NT2/D1 (cell line): ENCODE results near the gene UNC13C.

Source experiments
- DNase-seq: peaks from one replicate; pipeline ENCODE4 v3.0.0-alpha.2; 2011; ENCODE audit warnings: low read depth, low spot score
- H3K27me3 ChIP-seq: 2 replicates; pipeline ENCODE4 v1.6.0; 2011; ENCODE audit warnings: mild to moderate bottlenecking; ENCODE audit not compliant: insufficient read length, insufficient read depth
- H3K36me3 ChIP-seq: 2 replicates; pipeline ENCODE4 v1.6.1; 2011; ENCODE audit warnings: mild to moderate bottlenecking, low read length, mixed read lengths; ENCODE audit not compliant: insufficient read depth, insufficient read length
- H3K4me1 ChIP-seq: 2 replicates; pipeline ENCODE4 v1.5.1; 2011; ENCODE audit not compliant: insufficient read depth, insufficient read length
- H3K4me3 ChIP-seq: 2 replicates; pipeline ENCODE4 v1.5.1; 2011; ENCODE audit warnings: low read depth; ENCODE audit not compliant: insufficient read length
- H3K9ac ChIP-seq: 2 replicates; pipeline ENCODE4 v1.6.0; 2011; ENCODE audit warnings: low read depth; ENCODE audit not compliant: insufficient read length
- H3K9me3 ChIP-seq: 2 replicates; pipeline ENCODE4 v1.5.1; 2011; ENCODE audit warnings: mild to moderate bottlenecking, low read length; ENCODE audit not compliant: insufficient read depth
- SUZ12 ChIP-seq: IDR thresholded peaks from 2 replicates; pipeline ENCODE4 v1.6.1; 2011; ENCODE audit not compliant: insufficient read length, insufficient read depth; ENCODE audit errors: extremely low read depth
- YY1 ChIP-seq: IDR thresholded peaks from 2 replicates; pipeline ENCODE4 v1.6.1; 2011; ENCODE audit not compliant: insufficient read length, insufficient read depth
- ZNF274 ChIP-seq: IDR thresholded peaks from 2 replicates; pipeline ENCODE4 v1.6.1; 2011; ENCODE audit warnings: mild to moderate bottlenecking, low read depth, low read length

The UNC13C gene

DNA sequence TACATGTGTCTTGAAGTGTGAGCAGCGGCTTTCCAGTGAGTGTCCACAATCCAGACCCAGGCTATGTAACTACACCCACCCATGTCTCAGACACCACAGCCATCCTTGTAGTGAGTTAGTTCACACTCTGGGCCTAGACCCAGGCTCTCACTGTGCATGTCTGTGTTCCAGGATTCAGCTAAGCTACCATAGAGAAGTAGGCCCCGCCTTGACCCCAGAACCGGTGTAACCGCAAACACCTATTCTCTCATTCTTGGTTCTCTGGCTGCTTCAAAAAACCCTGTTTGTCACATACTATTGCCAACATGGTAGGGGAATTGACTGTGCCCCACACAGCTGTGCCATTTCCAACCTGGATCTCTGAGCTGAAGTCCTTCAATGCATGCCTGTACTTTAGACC, 657.9 kb downstream of the UNC13C start:
- no peak overlapping the region for H3K9ac ChIP-seq
- H3K36me3 ChIP-seq: no peaks in the 10 kb centered on the region
- no peak overlapping the region for H3K4me3 ChIP-seq
- no peak for DNase-seq
- H3K27me3 ChIP-seq: no peaks in the 10 kb centered on the region
- TF ChIP-seq SUZ12: no peak
- no peak for TF ChIP-seq YY1
- TF ChIP-seq ZNF274: no peak
- H3K9me3 ChIP-seq: no peaks in the 10 kb centered on the region
- H3K4me1 ChIP-seq: no peaks in the 10 kb centered on the region

DNA sequence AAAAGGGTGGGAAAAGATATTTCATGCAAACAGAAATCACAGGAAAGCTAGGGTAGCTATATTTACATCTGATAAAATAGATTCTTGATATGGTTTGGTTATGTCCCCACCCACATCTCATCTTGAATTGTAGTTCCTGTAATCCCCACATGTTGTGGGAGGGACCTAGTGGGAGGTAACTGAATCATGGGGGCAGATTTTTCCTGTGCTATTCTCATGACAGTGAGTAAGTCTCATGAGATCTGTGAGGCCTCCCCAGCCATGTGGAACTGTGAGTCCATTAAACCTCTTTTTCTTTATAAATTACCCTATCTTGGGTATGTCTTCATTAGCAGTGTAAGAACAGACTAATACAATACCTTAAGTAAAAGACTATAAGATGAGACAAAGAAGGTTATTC, 660.4 kb downstream of the UNC13C start:
- TF ChIP-seq ZNF274 (no peak), YY1 (no peak), SUZ12 (no peak)
- DNase-seq: no peak
- no peak overlapping the region for H3K9ac ChIP-seq

DNA sequence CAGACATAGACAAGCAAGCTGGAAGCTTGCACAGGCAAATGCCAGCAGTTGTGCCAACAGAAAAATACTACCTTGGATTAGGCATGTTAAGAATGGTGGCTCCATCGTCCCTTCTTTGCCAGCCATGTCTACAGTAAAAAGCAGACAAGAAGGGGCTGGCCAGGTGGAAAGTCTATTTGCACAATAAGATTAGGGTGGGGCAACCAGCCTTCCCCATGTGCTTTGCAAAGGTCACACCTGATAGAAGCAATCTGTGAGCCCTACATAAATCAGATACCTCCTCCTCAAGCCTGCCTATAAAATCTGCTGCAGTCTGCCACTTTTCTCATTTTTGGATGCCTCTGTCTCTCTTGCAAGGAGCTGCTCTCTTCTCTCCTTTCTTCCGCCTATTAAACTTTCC, 662.6 kb downstream of the UNC13C start:
- no peak overlapping the region for H3K9ac ChIP-seq
- no peaks in the 10 kb centered on the region for H3K4me1 ChIP-seq
- no peaks in the 10 kb centered on the region for H3K9me3 ChIP-seq
- TF ChIP-seq SUZ12: no peak
- no peak for TF ChIP-seq ZNF274
- no peak for DNase-seq
- H3K36me3 ChIP-seq: no peaks in the 10 kb centered on the region
- H3K27me3 ChIP-seq: no peaks in the 10 kb centered on the region
- no peak overlapping the region for H3K4me3 ChIP-seq

More for the DNA sequence above, 660.4 kb downstream of the UNC13C start:
- Histone ChIP-seq H3K4me3 (no peak overlapping the region), H3K36me3 (no peaks in the 10 kb centered on the region), H3K27me3 (no peaks in the 10 kb centered on the region), H3K4me1 (no peaks in the 10 kb centered on the region), H3K9me3 (no peaks in the 10 kb centered on the region)

DNA sequence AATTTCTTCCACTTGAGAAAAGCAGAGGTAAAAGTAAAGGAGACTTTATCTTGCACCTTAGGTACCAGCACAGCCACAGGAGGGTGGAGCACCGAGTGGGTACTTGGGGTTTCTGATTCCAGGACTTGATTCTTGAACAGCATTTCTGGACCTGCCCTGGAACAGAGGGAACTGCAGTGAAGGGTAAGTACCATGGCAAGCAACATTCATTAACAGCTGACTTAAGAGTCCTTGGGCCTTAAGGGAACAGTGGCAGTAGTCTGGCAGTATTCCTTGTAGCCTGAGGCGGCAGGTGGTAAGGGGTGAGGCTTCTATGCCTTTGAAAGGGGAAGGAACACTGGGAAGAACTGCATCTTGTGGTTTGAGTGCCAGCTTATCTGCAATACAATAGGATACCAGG, 666.6 kb downstream of the UNC13C start:
- H3K9ac ChIP-seq: no peak overlapping the region
- H3K9me3 ChIP-seq: peaks cover 9% of the 10 kb centered on the region; the same call in 1 of the 2 replicates
- H3K27me3 ChIP-seq: no peaks in the 10 kb centered on the region
- TF ChIP-seq YY1 (no peak), ZNF274 (no peak), SUZ12 (no peak)
- H3K4me1 ChIP-seq: no peaks in the 10 kb centered on the region
- no peak overlapping the region for H3K4me3 ChIP-seq
- no peak for DNase-seq
- H3K36me3 ChIP-seq: no peaks in the 10 kb centered on the region

DNA sequence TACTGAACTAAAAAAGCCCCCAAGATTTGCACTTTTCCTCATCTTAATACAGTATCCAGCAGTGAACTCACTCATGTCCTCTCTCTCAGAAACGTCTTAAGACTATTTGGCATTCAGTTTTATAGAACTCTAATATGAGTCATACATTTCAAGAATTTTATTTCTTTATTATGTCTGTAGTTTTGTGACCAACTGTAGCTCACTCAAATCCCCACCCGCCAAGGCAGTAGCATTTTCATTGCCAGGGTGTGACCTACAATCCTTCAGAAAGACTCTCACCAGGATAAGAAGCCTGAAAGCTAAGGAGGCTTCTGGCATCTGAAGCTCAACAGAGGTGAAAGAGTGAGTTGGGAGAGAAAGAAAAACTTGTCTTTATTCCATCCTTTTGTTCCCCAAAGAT, 681.4 kb downstream of the UNC13C start:
- DNase-seq: no peak
- Histone ChIP-seq H3K4me3 (no peak overlapping the region), H3K9me3 (no peaks in the 10 kb centered on the region), H3K27me3 (no peaks in the 10 kb centered on the region), H3K4me1 (no peaks in the 10 kb centered on the region), H3K36me3 (no peaks in the 10 kb centered on the region), H3K9ac (no peak overlapping the region)
- TF ChIP-seq SUZ12 (no peak), ZNF274 (no peak), YY1 (no peak)

DNA sequence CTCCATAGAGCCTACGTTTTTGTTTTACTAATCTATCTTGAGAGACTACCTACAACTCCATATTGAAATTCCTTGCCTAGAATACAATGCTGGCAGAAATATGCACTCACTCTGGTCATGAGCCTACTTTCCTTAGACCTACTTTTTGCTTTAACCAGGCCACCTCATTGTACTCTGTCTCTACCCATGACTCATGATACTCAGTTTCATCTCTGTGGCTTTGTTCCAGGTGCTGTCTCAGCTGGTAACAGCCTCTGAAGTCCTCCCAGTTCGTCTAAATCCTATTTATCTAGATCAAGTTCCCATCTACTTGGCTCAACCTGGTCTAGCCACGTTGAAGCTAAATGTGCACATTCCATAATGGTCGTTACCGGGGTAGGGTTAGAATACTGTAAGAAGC, 682.1 kb downstream of the UNC13C start:
- H3K36me3 ChIP-seq: no peaks in the 10 kb centered on the region
- TF ChIP-seq YY1 (no peak), ZNF274 (no peak)
- DNase-seq: no peak
- no peak overlapping the region for H3K9ac ChIP-seq
- H3K9me3 ChIP-seq: no peaks in the 10 kb centered on the region
- H3K4me3 ChIP-seq: no peak overlapping the region
- H3K4me1 ChIP-seq: no peaks in the 10 kb centered on the region
- no peaks in the 10 kb centered on the region for H3K27me3 ChIP-seq

DNA sequence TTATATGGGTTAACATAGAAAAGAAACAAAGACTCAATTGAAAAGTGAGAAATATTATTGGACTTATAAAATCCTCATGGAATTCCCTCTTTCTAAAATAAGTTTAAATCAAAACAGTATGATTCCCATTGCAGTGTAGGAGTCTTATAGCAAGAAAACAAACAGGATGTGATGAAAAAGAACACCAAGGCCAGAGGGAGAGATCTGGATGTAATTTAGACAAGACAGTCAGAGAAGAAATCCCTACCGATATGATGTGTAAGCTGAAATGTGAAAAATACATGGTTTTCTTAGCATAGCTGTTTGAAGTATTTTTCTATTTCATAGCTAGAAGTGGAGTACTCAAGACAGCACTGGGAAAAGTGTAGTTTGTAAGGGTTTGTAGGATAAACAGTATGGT, 697.0 kb downstream of the UNC13C start:
- Histone ChIP-seq H3K36me3 (no peaks in the 10 kb centered on the region), H3K9ac (no peak overlapping the region), H3K4me1 (no peaks in the 10 kb centered on the region), H3K27me3 (no peaks in the 10 kb centered on the region), H3K9me3 (no peaks in the 10 kb centered on the region), H3K4me3 (no peak overlapping the region)
- no peak for DNase-seq
- TF ChIP-seq ZNF274: no peak

DNA sequence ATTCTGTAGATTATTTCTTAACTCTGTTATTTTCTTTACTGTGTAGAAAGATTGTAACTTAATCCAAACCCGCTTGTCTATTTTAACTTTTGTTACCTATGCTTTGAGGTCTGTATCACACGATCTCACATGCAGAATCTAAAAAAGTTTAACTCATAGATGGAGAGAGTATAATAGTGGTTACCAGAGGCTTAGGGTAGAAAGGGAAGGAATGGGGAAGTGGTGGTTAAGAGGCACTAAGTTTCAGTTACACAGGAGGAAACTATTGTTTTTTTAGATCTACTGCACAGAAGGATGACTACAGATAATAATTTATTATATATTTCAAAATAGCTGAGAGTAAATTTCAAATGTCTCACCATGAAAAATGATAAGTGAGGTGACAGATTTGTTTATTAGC, 703.3 kb downstream of the UNC13C start:
- Histone ChIP-seq H3K9me3 (no peaks in the 10 kb centered on the region), H3K36me3 (no peaks in the 10 kb centered on the region), H3K4me1 (no peaks in the 10 kb centered on the region), H3K4me3 (no peak overlapping the region), H3K27me3 (no peaks in the 10 kb centered on the region), H3K9ac (no peak overlapping the region)
- no peak for DNase-seq
- TF ChIP-seq SUZ12 (no peak), YY1 (no peak), ZNF274 (no peak)
